ENCODE measurements around the gene VOPP1.

- TF ChIP-seq, protein P1, sequence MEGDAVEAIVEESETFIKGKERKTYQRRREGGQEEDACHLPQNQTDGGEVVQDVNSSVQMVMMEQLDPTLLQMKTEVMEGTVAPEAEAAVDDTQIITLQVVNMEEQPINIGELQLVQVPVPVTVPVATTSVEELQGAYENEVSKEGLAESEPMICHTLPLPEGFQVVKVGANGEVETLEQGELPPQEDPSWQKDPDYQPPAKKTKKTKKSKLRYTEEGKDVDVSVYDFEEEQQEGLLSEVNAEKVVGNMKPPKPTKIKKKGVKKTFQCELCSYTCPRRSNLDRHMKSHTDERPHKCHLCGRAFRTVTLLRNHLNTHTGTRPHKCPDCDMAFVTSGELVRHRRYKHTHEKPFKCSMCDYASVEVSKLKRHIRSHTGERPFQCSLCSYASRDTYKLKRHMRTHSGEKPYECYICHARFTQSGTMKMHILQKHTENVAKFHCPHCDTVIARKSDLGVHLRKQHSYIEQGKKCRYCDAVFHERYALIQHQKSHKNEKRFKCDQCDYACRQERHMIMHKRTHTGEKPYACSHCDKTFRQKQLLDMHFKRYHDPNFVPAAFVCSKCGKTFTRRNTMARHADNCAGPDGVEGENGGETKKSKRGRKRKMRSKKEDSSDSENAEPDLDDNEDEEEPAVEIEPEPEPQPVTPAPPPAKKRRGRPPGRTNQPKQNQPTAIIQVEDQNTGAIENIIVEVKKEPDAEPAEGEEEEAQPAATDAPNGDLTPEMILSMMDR (conservative IDR thresholded peaks at IDR 0.05; ENCODE audit: low read depth, low read length): no peak
- TF ChIP-seq EZH2phosphoT487 (IDR thresholded peaks at IDR 0.05; ENCODE audit: borderline replicate concordance, low read length) (no peak), EZH2 (IDR thresholded peaks at IDR 0.05; ENCODE audit: low read length, unreplicated experiment) (no peak)
These were observed 61.7 kb downstream of the VOPP1 start for GRCh38 chr7:55510621-55511020.
